ENCODE measurements around the gene PUS3.
A peak's percentile ranks its signal among the peaks of the same experiment; 100 is the strongest.

Gene PUS3

DNA sequence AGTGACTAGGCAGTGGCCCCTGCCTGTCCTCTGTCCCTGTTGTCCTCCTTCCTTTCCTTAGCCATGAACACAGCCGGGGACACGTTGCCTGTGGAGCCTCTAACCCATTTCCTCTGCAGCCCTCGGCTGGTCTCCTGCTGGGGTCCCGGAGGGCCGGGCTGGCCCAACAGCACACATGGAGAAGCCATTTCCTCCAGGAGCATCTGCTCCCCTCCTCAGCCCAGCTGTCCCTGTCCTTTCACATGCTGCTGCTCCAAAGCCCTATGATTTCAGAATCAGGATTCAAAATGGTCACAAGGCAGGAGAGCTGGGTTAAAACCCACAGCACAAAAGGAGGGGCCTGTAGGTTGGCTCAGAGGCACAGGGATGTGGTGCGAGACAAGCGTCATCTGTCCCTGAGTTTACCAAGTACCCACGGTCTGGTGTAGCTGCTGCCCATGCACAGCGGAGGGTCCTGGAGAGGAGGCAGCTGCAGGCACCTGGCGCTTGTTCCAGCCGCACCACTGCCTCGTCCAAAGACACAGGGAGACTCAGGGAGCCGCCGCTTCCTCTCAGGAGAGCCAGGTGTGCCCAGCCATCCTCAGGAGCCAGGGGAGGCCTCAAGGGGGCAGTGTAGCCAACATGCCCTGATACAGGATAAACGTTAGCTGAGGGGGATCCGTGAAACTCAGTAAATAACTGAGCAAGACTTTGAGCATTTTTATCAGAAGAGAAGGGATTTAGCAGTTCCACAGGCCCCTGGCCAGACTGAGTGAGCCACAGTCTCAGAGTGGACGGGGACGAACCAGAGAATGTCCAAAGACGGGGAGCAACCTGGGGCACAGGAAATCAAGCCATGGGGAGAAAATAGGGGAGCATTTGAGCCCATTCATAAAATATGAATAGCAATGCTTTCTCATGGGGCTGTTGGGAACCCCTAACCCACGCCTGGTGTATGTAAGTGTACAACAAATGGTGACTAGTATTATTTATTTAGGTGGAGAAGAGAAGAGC is 38.9 kb upstream of the PUS3 start:
- DNase-seq (ENCODE audit: low read depth in 4 of 4, low spot score in 1 of 4) = peak; percentile 9 to 36 (median 18)

DNA sequence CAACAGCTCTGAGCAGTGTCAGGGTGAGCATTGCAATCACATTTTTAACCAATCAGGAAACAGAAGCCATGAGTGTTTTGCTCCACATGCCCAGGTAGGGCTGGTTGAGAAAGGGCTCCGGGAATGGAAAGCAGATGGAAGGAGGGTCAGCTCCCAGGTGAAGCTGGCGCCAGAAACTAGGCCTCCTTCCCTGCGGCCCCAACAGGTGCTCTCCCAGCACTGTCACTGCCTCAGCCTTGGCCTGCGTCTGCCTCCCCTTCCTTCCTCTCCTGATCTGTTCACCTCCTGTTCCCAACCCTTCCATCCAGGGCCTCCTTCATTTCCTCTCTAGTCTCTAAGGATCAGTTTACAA is 38.2 kb upstream of the PUS3 start:
- no peak for DNase-seq (ENCODE audit: low read depth in 4 of 4, low spot score in 1 of 4)

DNA sequence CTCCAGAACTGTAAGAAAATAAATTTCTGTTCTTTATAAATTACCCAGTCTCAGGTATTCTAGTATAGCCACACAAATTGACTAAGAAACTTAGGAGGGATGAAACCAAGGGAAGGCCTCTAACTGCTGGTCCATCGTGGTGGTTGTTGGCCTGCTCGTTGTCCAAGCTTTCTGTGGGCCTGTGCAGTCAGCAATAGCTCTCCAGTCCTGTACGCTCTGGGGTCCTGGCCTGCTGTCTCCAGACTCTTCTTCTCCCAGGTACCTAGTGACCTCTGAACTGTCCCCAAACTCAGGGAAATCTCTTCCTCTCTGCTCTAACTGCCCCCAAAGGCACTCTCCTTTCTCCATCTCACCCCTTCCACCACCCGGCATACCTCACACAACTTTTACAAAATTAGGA is 37.1 kb upstream of the PUS3 start:
- no peak for DNase-seq (ENCODE audit: low read depth in 4 of 4, low spot score in 1 of 4)

DNA sequence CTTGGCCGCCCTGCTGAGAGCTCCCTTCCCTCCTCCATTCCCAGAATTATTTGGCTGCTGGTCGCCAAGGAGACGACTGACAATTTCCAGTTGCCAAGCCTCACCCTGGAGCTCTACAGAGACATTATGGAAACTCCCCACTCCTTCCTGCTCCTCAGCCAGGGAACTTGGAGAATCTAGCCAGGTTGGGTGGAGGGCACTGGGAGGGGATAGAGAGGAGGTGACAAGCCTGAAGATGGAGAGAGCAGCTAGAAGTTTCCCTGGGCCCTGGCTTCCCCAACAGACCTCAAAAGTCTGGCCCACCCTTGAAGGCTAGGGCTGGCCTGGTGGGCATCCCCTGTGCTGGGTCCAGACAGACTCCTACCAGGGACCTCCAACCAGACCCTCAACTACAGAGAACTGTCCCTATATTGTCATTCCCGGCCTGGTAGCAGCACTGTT is 36.1 kb upstream of the PUS3 start:
- no peak for DNase-seq (ENCODE audit: low read depth in 4 of 4, low spot score in 1 of 4)

DNA sequence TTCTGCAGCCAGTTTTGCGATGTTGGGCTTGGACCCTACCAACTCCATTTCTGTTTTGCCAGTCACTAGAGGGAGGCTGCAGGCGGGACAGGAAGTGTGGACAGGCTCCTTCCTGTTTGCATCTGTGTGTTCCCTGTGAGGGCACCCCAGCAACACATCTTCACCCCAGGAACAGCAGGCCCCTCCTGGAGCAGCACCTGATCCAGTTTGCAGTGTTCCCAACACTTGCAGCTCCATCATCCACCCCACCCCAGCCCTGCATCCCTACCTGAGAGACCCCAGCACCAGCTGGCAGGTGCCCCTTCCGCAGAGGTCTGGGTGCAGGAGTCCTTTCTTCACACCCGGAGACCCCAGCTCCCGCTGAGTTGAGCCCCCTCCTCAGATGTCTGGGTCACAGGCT is 35.4 kb upstream of the PUS3 start:
- no peak for DNase-seq (ENCODE audit: low read depth in 4 of 4, low spot score in 1 of 4)

DNA sequence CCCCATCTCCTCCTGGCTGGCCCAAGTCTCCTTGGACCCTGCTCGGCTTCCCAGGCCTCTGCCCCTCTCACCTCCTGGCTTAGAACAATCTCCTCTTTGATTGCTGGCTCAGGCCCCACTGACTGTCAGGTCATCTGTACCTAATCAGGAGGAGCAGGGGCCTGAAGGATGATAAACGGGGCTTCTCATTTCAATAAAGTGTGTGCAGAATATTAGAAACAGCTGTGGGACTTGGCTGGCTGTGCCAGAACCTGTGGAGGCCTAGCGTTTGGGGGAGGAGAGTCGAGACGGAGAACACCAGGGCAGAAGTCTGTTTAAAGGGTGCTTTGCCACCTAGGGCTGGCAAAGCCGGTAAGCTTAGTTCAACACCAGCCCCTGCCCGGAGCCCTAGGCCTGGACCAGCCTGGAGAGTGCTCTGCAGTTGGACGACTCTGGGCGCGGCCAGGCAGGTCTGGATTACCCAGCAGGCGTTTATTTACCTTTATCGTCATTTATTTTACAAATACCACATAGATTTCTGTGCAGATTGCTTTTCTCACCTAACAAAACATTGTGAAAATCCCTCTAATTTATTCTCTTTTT is 32.7 kb upstream of the PUS3 start:
- no peak for DNase-seq (ENCODE audit: low read depth in 4 of 4, low spot score in 1 of 4)

DNA sequence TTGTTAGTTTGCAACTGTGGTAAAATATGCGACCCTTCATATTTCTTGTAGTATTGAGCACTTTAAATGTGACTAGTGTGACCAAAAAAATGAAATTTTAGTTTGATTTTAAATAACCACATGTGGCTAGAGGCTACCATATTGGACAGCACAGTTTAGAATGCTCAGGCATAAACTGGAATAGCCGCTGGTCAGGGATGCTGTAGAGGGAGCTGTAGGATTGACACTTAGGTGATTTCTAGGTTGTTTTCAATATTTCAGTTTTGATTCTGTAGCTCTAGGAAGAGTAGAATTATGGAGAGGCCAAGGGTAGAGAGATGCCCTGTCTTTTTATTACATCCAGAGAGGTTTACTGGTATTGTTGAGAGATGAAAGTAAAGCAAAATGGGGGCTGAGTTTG is 32.0 kb upstream of the PUS3 start:
- DNase-seq (ENCODE audit: low read depth in 4 of 4, low spot score in 1 of 4) = no peak

DNA sequence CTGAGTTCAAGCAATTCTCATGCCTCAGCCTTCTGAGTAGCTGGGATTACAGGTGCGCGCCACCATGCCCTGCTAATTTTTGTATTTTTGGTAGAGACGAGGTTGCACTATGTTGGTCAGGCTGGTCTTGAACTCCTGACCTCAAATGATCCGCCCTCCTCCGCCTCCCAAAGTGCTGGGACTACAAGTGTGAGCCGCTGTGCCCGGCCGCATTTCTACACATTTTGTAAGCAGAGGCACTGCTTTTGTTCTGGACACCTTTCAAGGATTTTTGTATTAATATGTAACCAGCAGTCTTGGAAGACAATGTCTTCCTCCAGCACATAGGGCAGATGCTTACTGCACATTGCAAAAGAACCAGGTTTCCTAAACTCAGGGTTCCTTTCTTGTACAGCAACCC is 31.5 kb upstream of the PUS3 start:
- DNase-seq (ENCODE audit: low read depth in 4 of 4, low spot score in 1 of 4) = no peak

DNA sequence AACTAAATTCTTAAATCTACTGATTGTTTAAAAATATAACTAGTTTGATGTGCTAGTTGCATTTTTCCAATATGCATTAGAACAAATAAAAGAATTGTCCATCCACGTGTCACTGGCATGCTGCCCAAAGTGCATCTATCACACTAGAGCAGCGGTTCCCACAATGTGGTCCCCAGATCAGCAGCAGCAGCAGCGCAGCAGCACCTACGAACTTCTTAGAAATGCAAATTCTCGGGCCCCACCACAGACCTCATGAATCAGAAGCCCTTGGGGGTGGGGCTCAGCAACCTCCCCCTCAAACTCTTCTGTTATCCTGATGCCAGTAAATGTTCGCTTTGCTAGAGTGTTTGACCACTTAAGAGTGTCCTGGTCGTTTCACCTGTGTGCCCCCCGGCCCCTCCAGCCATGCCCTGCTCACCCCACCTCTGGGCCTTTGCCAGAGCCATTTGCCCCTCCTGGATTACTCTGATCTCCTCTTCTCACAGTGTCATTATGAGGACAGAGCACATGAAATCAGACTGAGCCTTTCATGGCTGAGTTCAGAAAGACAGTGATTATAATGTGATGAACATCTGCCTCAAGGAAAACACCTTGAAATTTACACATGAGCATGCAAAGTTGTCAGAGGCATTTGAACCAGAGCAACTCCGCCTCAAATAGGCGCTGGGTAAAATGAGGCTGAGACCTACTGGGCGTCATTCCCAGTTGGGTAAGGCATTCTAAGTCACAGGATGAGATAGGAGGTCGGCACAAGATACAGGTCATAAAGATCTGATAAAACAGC is 30.2 kb upstream of the PUS3 start:
- DNase-seq (ENCODE audit: low read depth in 4 of 4, low spot score in 1 of 4) = no peak

DNA sequence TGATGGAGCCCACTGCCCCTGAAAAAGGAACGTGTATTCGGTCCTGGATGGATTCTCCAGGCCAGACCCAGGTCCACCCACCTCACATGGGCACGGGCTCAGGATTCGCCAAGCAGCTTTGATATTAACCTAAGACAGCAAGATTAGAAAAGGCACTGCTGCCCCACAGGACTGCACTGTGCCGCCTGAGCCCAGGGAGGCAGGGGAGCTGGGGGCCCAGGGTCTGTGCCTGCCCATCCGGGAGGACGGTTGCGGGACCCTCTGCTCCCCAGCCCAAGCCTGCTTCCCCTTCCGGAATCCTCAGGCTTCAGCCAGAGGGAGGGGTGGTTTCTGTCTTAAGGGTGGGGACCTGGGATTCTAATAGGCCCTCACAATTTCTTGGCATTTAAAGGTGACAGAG is 29.3 kb upstream of the PUS3 start:
- no peak for DNase-seq (ENCODE audit: low read depth in 4 of 4, low spot score in 1 of 4)

DNA sequence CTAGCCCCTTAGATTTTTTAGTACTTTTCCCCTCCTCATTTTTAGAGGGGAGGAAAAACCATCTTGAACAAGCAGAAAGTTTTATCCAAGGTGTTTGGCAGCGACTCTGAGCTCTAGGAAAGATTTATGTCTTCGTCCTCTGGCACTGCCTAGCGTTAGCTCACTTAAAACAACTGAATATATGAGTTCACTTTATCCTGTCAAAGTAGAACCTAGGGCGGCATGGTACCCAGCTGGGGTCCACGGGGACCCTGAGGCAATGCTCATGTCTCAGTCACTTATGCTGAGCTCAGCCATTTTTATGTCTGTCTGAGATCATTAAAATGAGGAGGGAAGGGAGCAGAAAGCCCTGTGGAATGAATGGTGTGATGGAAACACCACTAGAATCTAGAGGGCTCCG is 28.7 kb upstream of the PUS3 start:
- no peak for DNase-seq (ENCODE audit: low read depth in 4 of 4, low spot score in 1 of 4)

DNA sequence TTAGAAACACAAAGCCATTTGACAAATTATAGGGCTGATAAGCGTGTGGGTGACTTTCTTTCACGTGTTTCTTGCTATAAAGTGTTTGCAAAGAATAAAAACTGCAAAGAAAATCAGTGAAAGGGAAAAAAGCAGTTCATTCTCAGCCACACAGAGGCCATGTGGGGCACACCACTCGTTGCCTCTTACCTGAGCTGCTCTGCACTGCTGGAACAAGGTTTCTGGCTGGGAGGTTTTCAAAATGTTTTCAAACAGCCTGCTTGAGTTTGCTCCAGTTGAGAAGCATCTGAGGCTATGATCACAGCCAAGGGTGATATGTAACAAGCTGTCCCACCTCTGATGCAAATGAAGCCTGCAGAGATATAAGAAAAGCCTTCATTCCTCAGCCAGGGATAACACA is 28.1 kb upstream of the PUS3 start:
- no peak for DNase-seq (ENCODE audit: low read depth in 4 of 4, low spot score in 1 of 4)

DNA sequence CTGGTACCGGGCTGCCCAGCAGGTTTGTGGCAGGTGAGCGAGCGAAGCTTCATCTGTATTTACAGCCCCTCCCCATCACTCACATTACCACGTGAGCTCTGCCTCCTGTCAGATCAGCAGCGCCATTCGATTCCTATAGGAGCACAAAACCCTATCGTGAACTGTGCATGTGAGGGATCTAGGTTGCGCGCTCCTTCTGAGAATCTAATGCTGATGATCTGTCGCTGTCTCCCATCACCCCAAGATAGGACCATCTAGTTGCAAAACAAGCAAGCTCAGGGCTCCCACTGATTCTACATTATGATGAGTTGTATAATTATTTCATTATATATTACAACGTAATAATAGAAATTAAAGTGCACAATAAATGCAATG is 27.1 kb upstream of the PUS3 start:
- DNase-seq (ENCODE audit: low read depth in 4 of 4, low spot score in 1 of 4) = no peak

DNA sequence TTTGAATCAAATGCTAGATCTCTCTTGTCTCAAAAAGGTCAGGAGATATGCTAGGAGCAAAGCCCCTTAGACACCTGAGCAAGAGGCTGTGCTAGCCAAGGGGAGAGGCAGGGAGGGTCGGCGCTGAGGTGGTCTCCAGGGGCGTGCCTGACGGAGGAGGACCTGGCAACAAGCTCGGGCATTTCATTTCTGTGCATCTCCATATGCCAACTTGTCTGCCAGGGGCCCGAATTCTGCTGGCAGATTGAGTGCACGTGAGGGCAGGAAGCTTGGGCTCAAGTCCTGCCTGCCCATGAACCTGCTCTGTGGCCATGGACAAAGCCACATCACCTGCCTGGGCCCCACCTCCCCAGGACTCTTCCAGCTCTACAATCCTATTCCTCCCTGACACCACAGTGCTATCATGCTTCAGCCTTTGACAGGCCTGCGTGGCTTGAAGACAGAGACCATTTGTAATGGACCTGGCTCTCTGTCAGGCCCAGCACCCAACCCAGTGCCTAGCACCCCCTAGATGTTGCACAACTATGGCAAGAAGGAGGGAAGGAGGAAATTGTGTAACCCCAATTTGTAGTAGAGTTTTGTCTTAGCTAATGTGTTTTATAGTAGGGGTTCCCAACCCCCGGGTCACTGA is 26.6 kb upstream of the PUS3 start:
- no peak for DNase-seq (ENCODE audit: low read depth in 4 of 4, low spot score in 1 of 4)

DNA sequence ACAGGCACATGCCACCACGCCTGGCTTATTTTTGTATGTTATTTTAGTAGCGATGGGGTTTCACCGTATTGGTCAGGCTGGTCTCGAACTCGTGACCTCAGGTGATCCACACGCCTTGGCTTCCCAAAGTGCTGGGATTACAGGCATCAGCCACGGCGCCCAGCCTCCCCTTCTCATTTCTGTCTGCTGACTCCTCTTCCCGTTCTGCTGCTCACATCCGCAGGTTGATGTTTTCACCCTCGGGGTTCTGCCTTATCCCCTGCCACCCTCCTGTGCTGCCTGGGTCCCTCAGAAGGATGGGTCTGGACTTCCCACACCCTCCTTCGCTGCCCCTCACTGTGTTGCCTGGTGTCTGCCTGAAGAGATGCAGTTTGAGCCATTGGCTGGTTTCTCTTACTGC is 23.7 kb upstream of the PUS3 start:
- DNase-seq (ENCODE audit: low read depth in 4 of 4, low spot score in 1 of 4) = no peak

DNA sequence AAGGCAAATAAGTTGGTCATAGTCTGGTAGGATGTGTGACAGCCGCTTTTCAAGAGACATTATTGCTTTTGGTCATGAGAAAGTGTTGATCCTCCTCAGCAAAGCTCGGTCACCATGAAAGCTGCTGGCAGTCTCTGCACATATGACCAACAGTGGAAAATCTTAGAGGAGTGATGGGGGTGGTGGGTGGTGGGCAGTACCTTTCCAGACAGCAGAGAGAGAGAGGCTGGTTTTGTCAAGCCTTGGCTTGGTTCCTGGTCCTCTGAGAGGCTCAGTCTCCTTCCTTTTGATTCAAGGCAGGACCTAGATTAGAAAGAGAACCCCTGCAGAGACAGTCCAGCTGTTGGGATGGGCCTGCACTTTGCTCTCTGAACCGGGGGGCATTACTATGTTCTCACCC is 22.8 kb upstream of the PUS3 start:
- no peak for DNase-seq (ENCODE audit: low read depth in 4 of 4, low spot score in 1 of 4)

DNA sequence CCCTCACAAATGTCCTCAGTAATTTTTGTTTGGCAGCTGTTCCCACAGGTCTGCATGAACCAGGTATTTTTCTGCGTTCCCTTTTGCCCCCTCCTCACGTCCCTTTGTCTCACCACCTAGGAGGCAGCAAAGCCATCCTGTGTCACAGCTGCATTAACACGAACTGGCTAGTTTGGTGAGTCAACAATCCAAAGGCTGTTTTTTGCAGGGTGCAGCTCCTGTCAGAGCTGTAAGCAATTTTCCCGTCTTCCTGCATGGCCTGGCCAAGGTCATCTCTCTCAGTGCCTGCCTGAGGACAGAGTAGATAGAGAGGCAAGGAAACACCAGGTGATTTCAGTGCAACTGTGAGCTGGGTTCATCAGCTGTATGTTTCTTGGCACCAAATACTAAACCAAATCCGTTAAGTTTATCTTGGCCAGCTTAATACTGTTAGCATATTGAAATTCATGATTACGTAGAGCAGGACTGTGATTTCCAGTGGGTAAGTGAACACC is 22.3 kb upstream of the PUS3 start:
- no peak for DNase-seq (ENCODE audit: low read depth in 4 of 4, low spot score in 1 of 4)

DNA sequence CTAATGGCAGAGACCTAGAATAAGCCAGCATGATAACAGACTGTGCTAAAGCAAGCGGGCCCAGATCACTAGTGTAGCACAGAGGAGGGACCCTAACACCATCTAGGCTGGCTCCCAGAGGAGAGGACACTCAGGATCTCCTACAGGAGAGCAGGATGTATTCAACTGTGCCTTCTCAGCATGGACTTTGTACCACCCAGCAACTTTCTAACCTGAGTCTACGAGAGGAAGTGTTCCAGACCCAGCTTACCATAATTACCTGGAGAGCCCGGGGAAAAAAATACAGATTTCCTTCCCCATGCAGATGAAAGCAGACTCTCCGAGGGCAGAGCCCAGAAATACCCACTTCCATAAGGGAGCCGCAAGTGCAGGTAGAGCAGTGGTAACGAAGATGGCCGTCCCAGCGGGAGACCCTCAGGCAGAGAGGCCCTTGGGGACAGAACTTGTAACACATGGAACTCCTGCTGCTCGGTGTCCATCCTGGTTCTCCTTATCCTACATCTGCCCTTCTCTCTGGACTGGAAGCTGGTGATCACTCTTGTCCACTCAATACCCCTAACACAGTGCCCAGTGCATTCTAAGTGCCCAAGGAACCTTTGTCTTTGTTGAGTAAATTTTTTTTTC is 21.5 kb upstream of the PUS3 start:
- no peak for DNase-seq (ENCODE audit: low read depth in 4 of 4, low spot score in 1 of 4)

DNA sequence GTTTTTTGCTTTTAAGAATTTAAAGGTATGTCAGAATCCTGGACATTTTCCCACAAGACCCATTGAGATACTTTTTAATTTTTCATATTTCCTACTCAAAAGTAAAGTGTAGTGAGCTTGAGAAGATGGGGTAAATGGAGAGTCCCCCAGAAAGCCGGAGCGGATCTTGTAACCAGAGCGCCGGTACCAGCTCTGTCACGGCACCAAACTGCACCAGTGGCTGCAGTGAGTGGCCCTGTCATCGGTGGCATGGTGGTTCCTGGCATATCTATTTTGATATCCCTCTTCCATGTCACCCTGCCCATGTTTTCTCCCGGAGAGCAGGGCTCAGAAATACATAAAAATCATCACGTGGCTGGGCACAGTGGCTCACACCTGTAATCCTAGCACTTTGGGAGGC is 20.6 kb upstream of the PUS3 start:
- no peak for DNase-seq (ENCODE audit: low read depth in 4 of 4, low spot score in 1 of 4)

DNA sequence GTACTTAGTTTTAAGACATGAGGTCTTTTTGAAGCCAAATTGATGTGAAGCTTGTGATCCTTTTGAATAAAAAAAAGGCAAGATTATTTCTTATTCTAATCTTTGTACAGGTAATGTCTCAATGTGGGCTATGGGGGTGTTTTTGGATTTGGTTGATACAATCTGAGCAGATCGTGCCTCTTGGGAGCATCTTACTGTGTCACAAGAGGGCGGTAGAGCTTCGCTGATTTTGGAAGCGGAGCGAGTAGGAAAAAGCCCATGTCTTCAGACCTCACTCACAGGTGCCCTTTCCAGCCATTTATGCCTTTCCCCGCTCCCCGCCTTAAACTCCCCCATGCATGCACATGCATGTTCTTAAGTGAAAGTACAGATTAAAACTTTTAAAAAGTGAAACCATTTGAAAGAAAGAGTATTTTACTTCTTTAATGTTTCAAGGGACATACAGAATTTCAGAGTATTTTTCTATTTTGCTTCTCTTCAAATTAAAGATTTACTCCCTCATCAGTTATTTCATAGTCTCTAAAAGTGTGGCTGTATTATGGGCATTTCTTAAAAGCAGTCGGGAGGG is 20.1 kb upstream of the PUS3 start:
- DNase-seq (ENCODE audit: low read depth in 4 of 4, low spot score in 1 of 4) = peak; percentile 21 to 38 (median 28)

DNA sequence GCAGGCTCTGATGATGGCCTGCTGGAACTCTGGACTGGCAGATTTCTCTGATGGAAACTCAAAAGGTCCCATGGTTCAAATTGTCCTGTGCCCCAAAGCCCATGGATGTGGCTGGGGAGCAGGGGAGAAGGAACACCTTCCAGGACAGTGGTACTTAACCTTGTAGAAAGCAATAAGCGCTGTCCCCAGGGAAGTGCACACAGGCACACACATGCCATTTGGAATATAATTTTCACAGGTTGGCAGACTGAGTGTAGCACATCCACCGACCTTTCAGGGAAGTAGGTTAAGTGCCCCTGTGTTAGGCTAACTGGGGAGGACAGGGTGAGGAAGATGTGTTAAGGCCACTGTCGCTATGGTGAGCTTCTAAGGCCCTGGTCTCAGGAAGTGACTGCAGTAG is 19.1 kb upstream of the PUS3 start:
- no peak for DNase-seq (ENCODE audit: low read depth in 4 of 4, low spot score in 1 of 4)
